ENCODE results near the gene DGAT2. TPM values are rescaled to one million over a fixed set of nuclear protein-coding genes. Genes with fewer than 3 reads are reported as not detected.

DGAT2 gene
- total RNA-seq, 1 experiment from 2014 or later, result 1.6 TPM

DNA sequence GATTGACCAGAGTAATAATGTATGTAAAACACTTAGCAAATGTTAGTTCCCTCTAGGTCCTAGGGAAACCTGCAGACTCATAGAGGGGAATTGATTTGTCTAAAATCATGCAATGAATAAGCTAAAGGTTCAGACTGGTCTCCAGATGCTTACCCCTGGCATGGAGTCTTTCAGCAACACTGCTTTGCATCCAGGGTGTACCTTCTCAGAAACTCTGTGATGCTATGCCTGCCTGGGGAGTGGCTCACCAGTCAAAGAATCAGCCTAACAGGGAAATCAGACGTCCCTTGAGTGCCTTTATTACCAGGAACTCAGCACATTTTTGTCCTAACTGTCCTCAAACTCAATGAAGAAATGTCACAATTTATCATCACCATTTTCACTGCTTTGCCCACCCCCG, 40.5 kb downstream of the DGAT2 start:
- POLR2A ChIA-PET, result no interaction called here
- no peaks in the 10 kb centered on the region for H3K9me3 Mint-ChIP-seq
- DNase-seq (ENCODE audit: low spot score) (no peak), ATAC-seq (no peak)
- no peaks in the 10 kb centered on the region for H3K36me3 Mint-ChIP-seq
- no peak overlapping the region for H3K27ac Mint-ChIP-seq
- peaks cover 19% of the 10 kb centered on the region for H3K4me1 Mint-ChIP-seq
- peaks cover 3% of the 10 kb centered on the region for H3K27me3 Mint-ChIP-seq (ENCODE audit: low read depth)
- CTCF ChIA-PET, result no interaction called here
- TF ChIP-seq NR1H2 (CRISPR knock-in tag; IDR thresholded peaks at IDR 0.05), result no peak
- no peak for TF ChIP-seq ZNF263 (CRISPR knock-in tag; IDR thresholded peaks at IDR 0.05; ENCODE audit: low read depth)
- no peak for TF ChIP-seq ZNF671 (CRISPR knock-in tag; IDR thresholded peaks at IDR 0.05)
- TF ChIP-seq, protein P1, sequence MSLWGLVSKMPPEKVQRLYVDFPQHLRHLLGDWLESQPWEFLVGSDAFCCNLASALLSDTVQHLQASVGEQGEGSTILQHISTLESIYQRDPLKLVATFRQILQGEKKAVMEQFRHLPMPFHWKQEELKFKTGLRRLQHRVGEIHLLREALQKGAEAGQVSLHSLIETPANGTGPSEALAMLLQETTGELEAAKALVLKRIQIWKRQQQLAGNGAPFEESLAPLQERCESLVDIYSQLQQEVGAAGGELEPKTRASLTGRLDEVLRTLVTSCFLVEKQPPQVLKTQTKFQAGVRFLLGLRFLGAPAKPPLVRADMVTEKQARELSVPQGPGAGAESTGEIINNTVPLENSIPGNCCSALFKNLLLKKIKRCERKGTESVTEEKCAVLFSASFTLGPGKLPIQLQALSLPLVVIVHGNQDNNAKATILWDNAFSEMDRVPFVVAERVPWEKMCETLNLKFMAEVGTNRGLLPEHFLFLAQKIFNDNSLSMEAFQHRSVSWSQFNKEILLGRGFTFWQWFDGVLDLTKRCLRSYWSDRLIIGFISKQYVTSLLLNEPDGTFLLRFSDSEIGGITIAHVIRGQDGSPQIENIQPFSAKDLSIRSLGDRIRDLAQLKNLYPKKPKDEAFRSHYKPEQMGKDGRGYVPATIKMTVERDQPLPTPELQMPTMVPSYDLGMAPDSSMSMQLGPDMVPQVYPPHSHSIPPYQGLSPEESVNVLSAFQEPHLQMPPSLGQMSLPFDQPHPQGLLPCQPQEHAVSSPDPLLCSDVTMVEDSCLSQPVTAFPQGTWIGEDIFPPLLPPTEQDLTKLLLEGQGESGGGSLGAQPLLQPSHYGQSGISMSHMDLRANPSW (CRISPR knock-in tag; conservative IDR thresholded peaks at IDR 0.05; ENCODE audit: low read depth), result no peak
- no peak for TF ChIP-seq IRF1 (CRISPR knock-in tag; IDR thresholded peaks at IDR 0.05)
- no peak for TF ChIP-seq ATF6 (CRISPR knock-in tag; IDR thresholded peaks at IDR 0.05)
- no peak for TF ChIP-seq KAT7 (CRISPR knock-in tag; IDR thresholded peaks at IDR 0.05; ENCODE audit: borderline replicate concordance)
- TF ChIP-seq GTF2I (CRISPR knock-in tag; conservative IDR thresholded peaks at IDR 0.05), result no peak
- no peak for TF ChIP-seq ZNF232 (CRISPR knock-in tag; IDR thresholded peaks at IDR 0.05)
- no peak for TF ChIP-seq NR2C2 (CRISPR knock-in tag; IDR thresholded peaks at IDR 0.05)
- TF ChIP-seq MXD4 (CRISPR knock-in tag; IDR thresholded peaks at IDR 0.05; ENCODE audit: borderline replicate concordance), result no peak
- no peak for TF ChIP-seq ZBTB21 (CRISPR knock-in tag; IDR thresholded peaks at IDR 0.05; ENCODE audit: borderline replicate concordance)
- no peak for TF ChIP-seq ZNF512 (CRISPR knock-in tag; IDR thresholded peaks at IDR 0.05; ENCODE audit: borderline replicate concordance)
- TF ChIP-seq CBFB (CRISPR knock-in tag; IDR thresholded peaks at IDR 0.05; ENCODE audit: low read depth), result no peak
- no peak for TF ChIP-seq PRRX2 (CRISPR knock-in tag; IDR thresholded peaks at IDR 0.05)
- no peak overlapping the region for H3K4me3 Mint-ChIP-seq

DNA sequence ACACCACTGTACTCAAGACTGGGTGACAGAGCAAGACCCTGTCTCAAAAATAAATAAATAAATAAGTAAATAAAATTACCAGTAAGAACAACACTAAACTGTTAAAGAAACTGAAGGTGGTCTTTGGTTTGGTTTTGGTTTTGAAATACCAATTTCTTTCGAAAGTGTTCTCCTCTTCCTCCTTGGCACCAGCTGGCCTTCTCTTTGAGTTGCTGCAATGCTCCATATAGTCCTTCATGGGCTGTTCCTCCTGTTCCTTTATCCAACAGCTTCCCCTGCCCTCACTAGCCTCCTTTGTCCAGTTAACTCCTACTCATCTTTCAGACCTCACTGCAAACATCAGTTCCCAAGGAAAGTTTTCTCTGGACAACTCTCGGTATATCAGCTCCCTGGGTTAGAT, 41.4 kb downstream of the DGAT2 start:
- DNase-seq (ENCODE audit: low spot score), result no peak
- ChIA-PET CTCF (no interaction called here), POLR2A (no interaction called here)
- H3K36me3 Mint-ChIP-seq, result no peaks in the 10 kb centered on the region
- H3K9me3 Mint-ChIP-seq, result no peaks in the 10 kb centered on the region
- H3K4me1 Mint-ChIP-seq, result peaks cover 19% of the 10 kb centered on the region
- no peak overlapping the region for H3K4me3 Mint-ChIP-seq
- peaks cover 3% of the 10 kb centered on the region for H3K27me3 Mint-ChIP-seq (ENCODE audit: low read depth)
- no peak for ATAC-seq
- H3K27ac Mint-ChIP-seq, result no peak overlapping the region
- TF ChIP-seq AR (CRISPR knock-in tag; IDR thresholded peaks at IDR 0.05) (no peak), CDX4 (CRISPR knock-in tag; IDR thresholded peaks at IDR 0.05; ENCODE audit: borderline replicate concordance) (no peak)

Measured in WTC11 (cell line).